GM18507 (cell line): Measurements from ENCODE around the gene GNG10.
"Not testable (repeated sequence)": the region's sequence is repeated elsewhere in the genome, so short reads cannot be mapped to it uniquely, and the experiment has no call there.

Source experiments
- DNase-seq: peaks from one replicate; pipeline ENCODE4 v3.0.0; 2011; ENCODE audit warnings: low read depth; ENCODE audit not compliant: insufficient read length; ENCODE audit errors: extremely low spot score
- FAIRE-seq: peaks from 2 replicates; lab custom pipeline; 2011; peaks lifted over from hg19 to GRCh38; lab: Jason Lieb, UNC

The GNG10 gene

DNA sequence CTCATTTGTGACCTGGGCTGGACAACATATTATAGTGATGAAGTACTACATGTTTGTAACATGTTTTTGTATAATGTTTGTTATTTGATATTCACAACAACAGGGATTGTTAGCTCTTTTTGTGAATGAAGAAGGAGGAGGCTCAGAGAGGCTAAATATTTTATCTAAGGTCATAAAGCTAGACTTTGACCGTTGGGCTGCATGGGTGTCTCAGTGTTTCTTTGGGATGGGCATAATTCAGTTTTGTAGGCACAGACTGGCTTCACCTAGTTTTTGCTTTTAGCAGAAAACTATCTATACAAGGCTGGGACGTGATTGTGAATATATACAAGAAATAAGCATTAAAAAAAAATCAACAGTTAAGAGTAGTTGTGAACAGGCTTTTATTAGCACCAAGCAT is 15.0 kb upstream of the GNG10 start:
- no peak for DNase-seq
- FAIRE-seq: no peak

DNA sequence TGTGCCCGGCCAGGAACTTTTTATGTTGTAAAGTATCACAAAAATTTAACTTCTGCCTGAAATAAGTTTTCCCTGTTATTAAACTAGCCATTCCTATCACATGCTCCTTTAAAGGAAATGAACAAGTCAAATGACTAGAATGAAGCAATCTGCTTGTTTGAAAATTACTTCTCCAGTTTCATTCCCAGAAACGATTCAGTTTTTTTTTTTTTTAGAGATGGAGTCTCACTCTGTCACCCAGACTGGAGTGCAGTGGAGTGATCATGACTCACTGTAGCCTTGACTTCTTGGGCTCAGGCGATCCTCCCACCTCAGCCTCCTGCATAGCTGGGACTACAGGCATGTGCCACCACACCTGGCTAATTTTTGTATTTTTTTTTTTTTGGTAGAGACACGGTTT is 13.3 kb upstream of the GNG10 start:
- DNase-seq (no peak), FAIRE-seq (no peak)

DNA sequence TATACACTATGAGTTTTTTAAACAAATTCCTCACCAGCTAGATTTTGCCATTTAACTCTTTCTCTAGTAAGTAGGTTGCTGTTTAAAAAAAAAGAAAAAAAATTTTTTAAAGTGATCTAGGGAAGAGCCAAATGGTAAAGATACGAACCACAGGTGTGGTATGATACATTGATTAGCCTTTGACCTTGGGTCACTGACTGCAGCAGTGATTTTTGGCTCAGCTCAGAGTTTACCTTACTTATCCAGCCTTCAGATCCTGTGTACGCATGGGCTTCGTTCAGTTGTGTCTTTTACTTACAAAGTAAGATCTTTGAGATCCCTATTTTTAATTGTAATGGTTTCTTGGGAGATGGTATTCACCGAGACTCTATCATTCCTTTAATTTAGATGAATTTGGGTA is 12.4 kb upstream of the GNG10 start:
- FAIRE-seq (no peak), DNase-seq (no peak)

DNA sequence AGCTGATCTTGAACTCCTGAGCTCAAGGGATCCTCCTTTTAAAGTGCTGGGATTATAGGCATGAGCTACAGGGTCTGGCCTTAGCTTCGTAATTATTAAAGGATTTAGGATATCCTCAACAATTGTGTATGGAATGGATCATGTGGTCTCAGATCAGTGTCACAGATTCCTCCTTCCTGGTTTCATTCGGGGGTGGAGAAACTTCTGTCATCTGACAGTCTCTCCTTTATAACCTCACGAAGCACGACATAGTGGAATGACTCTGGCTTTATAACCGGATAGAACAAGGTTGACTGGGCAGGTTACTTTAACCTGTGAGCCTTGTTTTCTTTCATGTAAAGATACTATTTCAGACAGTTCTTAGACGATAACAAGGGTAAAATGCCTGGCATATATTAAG is 4.4 kb upstream of the GNG10 start:
- FAIRE-seq: no peak
- DNase-seq: no peak

DNA sequence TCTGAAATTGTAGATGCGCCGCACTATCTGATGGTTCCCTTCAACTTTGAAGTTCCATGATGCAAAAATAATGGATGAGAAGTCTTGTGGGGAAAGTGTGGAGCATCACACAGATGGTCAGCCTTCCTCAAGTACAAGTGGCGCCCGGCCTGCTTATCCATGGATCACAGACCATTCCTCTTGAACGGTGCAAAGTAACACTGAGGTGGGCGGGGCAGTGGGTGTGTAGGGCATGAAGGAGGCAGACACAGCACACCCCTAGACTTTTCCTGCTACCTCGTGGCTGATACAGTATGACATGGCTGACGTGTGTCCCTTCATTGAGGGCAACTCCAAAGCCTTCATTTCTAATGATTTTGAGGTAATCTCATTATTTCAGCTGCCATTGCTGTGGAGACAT is 2.5 kb upstream of the GNG10 start:
- FAIRE-seq (no peak), DNase-seq (no peak)

DNA sequence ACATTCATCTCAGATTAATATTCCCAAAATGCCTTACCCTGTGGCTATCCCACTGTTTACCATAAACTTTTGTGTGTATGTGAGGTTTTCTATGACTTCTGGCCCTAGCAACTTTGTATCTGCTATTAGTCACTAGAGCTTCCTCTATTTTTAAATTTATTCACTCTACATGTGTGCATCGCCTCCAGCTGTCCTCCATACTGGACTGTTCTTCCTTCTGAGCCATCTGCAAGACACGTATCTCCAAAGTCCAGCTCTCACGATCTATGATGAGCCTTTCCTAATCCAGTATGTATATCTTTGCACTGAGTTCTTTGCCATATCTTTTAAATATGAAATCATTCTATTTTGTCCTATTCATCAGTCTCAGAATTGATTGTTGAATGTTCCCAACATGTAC is 1.7 kb upstream of the GNG10 start:
- DNase-seq (no peak), FAIRE-seq (no peak)

DNA sequence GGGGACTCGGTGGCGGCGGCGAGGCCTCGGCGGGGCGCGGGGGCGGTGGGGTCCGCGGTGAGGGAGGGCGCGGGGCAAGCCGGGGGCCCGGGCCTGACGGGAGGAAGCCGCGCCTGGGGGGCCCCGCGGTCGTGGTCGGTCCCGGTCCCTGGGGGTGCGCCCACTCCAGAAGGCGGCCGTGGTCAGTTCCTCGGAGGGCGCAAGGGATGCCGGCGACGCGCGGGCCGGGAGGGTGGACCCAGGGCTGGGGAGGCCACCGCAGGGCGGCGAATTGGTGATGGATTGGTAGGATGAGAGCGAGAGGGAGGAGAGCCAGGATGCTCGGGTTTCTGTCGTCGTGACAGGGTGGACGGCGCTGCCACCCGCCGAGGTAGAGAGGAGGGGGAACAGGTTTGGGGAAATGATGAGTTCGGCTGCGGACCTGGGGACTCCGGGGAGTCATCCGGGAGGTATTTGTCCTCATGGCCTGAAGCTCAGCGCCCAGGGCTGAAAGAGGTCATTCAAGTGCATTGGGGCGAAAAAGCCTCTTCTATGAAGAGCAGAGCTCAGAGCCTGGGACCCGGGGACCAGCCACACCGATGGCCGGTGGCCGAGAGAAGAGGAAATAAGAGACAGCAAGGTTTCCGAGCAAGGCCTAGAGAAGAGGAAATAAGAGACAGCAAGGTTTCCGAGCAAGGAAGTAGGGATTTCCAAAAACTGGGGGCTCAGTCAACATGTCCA is 557 bp downstream of the GNG10 start:
- FAIRE-seq: peak; percentile 75
- DNase-seq: peak; percentile 20

DNA sequence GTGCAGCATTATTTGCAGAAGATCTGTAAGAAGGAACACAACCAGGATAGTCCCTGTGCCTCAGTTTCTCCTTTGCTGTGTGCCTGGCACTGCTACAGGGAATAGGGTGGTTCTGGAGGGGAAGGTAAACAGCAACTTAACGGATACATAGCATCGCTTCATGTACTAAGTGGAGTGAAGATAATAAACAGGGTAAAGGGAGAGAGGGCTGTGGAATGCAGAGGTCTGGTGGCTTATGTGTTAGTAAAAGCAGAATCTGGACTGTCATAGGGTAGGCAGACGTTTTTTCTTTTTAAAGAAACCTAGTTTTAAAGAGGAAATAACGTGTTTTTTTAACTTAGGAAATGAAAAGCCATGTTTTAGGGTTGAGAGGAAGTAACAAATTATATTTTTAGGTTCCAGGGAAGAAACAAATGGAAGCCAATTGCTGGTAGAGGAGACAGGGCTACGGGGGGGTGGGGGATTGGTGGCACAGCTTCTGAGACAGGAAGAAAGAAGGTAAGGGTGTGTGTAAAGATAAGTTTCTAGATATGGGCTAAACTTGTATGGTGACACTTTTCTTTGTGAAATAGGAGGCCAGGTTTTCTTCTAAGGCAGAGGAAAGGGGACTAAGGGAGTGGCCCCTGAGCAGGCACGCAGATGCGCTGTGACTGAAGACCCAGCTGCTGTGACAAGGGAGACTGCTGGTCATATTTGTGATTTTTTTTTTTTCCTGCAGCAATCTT is 1.3 kb downstream of the GNG10 start:
- DNase-seq: no peak
- no peak for FAIRE-seq

DNA sequence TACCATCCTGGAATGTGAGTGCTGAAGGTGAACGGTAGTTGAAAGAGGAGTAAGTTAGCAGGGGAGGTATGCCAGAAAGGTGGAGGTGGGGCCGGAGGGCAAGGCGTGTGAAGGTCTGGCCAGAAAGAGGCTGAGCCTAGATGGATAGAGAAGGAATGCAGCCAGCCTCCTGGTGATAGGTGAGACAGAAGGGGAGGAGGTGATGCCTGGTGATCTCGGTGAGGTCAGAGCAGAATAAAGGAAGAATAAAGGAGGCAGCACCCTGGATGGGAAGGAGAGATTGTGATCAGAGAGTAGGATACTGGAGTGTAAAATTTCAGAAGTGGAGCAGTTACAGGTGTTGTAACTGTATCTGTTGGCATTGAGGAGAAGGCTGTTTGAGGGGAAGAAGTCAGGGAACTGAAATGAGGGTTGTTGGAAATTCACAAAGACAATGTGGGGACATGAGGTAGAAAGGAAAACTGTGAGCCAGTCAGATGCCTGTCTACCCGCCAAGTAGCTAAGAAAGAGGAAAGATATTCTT is 2.0 kb downstream of the GNG10 start:
- no peak for FAIRE-seq

DNA sequence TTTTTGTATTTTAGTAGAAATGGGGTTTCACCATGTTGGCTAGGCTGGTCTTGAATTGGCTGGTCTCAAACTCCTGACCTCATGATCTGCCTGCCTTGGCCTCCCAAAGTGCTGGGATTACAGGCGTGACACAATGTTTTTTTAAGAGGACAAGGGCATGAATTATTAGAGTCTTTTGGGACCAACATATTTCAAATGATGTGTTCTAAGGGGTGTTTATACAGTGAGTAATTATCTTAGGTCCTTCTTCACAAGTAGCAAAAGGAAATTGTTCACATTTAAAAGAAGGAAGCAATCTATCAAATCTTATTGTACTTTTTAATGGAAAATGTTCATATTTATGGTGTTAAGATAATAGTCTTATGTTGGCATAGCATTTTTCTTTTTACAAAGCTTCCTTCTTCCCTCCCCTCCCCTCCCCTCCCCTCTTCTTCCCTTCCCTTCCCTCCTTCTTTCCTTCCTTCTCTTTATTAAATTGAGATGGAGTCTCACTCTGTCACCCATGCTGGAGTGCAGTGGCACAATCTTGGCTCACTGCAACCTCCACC is 6.7 kb downstream of the GNG10 start:
- no peak for DNase-seq
- FAIRE-seq: no peak

More for the DNA sequence above, 2.0 kb downstream of the GNG10 start:
- no peak for DNase-seq

DNA sequence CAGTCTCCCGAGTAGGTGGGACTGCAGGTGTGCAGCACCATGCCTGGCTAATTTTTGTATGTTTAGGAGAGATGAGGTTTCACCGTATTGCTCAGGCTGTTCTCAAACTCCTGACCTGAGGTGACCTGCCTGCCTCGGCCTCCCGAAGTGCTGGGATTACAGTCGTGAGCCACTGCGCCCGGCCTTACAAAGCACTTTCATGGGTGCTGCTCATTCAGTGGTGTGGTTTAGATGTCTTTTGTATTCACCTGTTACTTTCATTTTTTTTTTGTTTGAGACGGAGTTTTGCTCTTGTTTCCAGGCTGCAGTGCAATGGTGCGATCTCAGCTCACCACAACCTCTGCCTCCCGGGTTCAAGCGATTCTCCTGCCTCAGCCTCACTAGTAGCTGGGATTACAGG is 7.2 kb downstream of the GNG10 start:
- not testable (repeated sequence) for FAIRE-seq, DNase-seq

DNA sequence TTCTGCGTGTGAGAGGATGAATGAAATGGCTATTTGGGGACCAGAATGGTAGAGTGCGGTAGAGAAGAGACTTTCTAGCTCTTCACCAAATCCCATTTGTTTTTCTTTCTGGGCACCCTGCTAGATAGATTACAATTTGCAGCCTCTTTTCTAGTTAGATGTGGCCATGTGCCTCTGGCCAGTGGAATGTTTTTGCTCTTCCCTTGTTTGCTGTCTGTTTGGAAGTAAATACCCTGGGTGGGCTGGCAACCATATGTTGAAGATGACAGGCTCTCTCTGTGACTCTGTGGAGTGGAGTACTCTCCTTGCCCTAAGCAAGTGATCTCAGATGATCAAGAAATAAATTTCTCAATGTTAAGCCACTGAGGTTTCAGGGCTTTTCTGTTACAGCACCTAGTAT is 12.9 kb downstream of the GNG10 start:
- no peak for DNase-seq
- no peak for FAIRE-seq

DNA sequence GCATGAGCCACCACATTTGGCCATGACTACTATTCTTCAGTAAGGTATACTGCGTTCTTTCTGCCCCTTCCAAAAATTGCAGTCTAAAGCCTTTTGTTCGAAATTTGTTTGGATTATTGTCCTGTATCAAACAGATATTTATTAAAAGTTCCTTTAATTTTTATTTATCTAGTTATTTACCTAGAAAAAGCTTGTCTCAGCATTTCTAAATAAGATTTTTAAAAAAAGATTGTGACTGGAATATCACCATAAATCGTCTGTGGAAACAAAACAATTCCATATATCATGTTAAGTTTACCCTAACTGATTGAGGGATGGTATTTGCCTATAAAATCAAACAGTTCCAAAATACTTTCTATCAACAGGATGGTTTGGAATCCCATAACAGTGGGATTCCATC is 14.7 kb downstream of the GNG10 start:
- DNase-seq: no peak

DNA sequence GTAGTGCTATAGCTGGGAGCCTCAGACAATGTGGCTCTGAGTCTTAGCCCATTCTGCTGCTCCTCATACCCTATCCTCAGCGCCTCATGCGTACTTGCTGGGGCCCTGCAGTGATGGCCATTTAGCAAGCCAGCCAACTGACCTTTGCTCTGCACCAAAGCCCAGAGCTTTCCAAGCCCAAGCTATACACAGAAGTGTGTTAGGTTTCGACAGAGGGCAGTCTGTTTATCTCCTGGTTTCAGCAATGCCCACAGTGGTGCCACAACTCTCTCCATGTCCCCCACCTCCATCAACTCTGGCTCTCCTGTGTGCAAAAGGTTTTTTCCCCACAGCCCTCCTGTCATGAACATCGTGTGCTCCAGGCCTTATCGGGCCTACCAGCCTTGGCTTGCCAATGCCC is 16.9 kb downstream of the GNG10 start:
- FAIRE-seq (no peak), DNase-seq (no peak)

More for the DNA sequence above, 14.7 kb downstream of the GNG10 start:
- no peak for FAIRE-seq

DNA sequence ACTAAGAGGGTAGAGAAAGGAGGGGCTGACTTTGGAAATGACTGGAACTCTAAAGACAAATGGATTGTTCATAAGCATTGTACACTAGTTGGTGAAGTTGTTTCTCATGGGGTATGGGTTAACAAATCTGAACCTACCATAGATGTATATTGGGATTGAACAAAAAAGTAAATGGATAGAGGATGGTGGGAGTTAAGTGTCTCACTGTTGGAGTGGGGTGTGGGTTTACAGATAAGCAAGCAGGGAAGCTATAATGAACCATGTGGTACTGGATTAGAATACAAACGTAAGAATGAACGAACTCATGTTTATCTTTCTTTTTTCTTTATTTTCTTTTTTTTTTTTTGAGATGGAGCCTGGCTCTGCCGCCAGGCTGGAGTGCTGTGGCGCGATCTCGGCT is 17.8 kb downstream of the GNG10 start:
- DNase-seq (no peak), FAIRE-seq (no peak)

DNA sequence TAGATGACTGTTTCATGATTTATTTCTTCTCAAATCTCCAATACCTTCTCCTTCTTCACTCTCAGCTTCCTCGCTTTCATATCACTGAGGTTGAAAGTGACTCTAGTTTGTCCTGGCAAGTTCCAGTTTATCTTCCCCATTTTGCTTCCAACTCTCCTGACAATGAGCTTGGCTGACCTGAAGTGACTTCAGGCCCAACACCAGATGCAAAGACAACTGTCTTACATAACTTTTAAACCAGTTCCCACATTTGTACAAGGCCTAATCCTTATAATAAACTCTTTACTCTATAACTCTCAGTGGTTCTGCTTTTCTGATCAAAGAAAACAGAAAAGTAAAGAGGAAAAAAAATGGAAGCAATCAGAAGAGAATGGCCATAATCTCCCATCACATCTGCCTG is 22.0 kb downstream of the GNG10 start:
- FAIRE-seq: no peak

DNA sequence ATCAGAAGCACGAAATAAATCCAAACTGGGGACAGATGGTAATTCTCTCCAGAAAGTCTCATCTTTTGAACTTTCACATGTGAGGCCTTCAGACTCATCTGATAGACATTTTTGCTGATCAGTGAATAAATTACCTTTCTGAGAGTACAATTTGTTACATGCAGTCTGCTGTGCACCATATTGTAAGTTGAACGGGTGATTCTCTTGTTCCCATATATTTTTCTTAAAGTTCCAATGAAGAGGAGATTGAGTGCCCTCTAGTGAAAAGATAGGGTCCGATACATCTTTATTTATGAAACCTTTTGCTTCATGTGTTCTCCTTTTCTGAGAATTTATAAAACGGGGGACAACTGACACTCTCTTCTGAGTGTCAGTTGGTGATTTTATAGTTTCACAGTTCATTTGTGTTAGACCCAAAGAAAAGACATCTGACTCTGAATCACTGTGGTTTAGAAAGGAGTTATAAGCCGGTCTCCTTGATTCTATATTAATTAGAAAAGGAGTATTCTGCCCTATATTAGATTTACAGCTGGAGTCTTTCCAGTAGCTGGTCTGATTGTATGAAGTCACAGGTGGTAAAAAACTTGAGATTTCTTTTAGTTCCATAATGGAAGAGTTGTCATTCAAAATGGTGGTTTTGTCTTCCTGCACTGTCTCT is 30.4 kb downstream of the GNG10 start:
- peak; percentile 48 for FAIRE-seq
- no peak for DNase-seq

More for the DNA sequence above, 22.0 kb downstream of the GNG10 start:
- DNase-seq: no peak

DNA sequence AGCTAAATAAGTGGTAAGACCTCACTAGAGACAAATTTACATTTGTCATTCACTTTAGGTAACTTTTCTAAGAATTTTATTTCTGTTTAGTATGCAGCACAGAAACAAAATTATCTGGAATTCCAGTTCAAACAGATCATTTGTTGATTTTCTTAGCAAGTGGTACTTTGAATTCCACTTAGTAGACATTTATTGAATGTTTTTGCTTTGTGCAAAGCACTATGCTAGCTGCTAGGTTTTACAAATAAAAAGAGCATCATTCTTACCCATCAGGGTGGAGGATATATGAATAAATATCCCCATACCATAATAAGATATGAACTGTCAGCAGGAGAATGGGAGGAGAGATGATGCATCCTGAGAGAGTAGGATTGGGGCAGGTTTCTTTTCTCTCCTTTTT is 35.4 kb downstream of the GNG10 start:
- DNase-seq: no peak
- no peak for FAIRE-seq

DNA sequence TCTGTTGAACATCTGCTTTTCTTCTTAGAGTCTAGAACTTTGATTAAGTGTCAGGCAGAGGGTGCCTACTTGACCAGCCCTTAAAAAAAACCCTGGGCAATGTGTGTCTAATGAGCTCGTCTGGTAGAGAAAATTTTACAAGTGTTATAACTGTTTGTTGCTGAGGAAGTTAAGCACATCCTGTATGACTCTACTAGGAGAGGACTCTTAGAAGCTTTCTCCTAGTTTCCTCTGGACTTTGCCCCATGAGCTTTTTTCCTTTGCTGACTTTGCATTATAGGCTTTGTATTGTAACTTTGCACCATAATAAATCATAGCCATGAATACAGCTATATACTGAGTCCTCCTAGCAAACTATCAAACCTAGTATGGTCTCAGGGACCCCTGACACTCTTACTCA is 39.4 kb downstream of the GNG10 start:
- FAIRE-seq (no peak), DNase-seq (no peak)

DNA sequence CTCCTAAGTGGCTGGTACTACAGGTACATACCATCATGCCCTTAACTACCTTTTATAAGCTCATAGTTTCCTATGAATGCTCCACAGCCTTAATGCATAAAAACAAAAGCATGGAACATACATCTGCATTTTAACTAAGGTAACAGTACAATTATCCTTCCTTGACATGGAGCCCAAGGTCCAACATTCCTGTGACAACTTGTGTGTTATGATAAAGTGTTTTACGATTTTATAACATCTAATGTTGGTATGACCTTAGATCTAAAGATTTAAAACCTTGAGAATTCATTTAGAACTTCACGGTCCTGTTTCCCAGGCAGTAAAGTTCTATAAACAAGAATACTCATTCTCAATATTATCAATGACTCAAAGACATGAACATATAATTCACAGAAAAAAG is 43.1 kb downstream of the GNG10 start:
- DNase-seq (no peak), FAIRE-seq (no peak)
